Liver (tissue), 10 donors: ENCODE measurements around the gene CST7. TPM values are rescaled to one million over a fixed set of nuclear protein-coding genes. Genes with fewer than 3 reads are reported as not detected.
A peak's percentile ranks its signal among the peaks of the same experiment; 100 is the strongest.

Source experiments
- DNase-seq: peaks from one replicate; pipeline ENCODE4 v3.0.0-alpha.2; 2017; ENCODE audit warnings: low spot score
- H3K27ac ChIP-seq, 2 donors: one replicate each; pipeline ENCODE4 v1.7.0; 2013; ENCODE audit warnings: inconsistent platforms in 2 of 2, low read length in 2 of 2, control low read depth in 1 of 2, low read depth in 1 of 2, mild to moderate bottlenecking in 1 of 2
- H3K27me3 ChIP-seq, 4 donors: one replicate each; pipeline versions ENCODE4 v1.6.1 to v1.7.0; 2013; ENCODE audit warnings: low read length in 3 of 4, inconsistent platforms in 1 of 4, mild to moderate bottlenecking in 1 of 4, moderate library complexity in 1 of 4; ENCODE audit not compliant: control insufficient read depth in 4 of 4, insufficient read depth in 4 of 4
- H3K36me3 ChIP-seq, 4 donors: one replicate each; pipeline versions ENCODE4 v1.6.1 to v1.7.0; 2013; ENCODE audit warnings: low read length in 3 of 4, mild to moderate bottlenecking in 3 of 4, low read depth in 1 of 4, moderate library complexity in 1 of 4; ENCODE audit not compliant: control insufficient read depth in 4 of 4, insufficient read depth in 3 of 4
- H3K4me1 ChIP-seq, 4 donors: one replicate each; pipeline versions ENCODE4 v1.6.1 to v1.7.0; 2013; ENCODE audit warnings: low read length in 3 of 4, mild to moderate bottlenecking in 3 of 4, moderate library complexity in 1 of 4; ENCODE audit not compliant: control insufficient read depth in 4 of 4, insufficient read depth in 4 of 4
- H3K4me3 ChIP-seq, 3 donors: one replicate each; pipeline versions ENCODE4 v1.6.1 to v1.7.0; 2013; ENCODE audit warnings: low read length in 3 of 3, control low read depth in 1 of 3, low read depth in 1 of 3, mild to moderate bottlenecking in 1 of 3
- H3K9ac ChIP-seq, 2 donors: one replicate each; pipeline ENCODE4 v1.7.0; 2013; ENCODE audit warnings: low read length in 2 of 2, mild to moderate bottlenecking in 2 of 2, moderate library complexity in 2 of 2, control low read depth in 1 of 2, low read depth in 1 of 2
- H3K9me3 ChIP-seq, 4 donors: one replicate each; pipeline versions ENCODE4 v1.6.1 to v1.7.0; 2013; ENCODE audit warnings: low read length in 3 of 4; ENCODE audit not compliant: control insufficient read depth in 4 of 4
- GABPA ChIP-seq, 2 donors: IDR thresholded peaks in 1 of 2; conservative IDR thresholded peaks in 1 of 2; 2 replicates each; pipeline ENCODE4 v1.6.1; 2016; ENCODE audit warnings: antibody characterized with exemption in 2 of 2, mild to moderate bottlenecking in 1 of 2, moderate library complexity in 1 of 2
- JUND ChIP-seq, 2 donors: IDR thresholded peaks; 2 replicates each; pipeline ENCODE4 v1.6.1; 2016; ENCODE audit warnings: antibody characterized with exemption in 2 of 2
- RXRA ChIP-seq, 2 donors: IDR thresholded peaks; 2 replicates each; pipeline ENCODE4 v1.6.1; 2017 to 2018; ENCODE audit warnings: antibody characterized with exemption in 2 of 2, mild to moderate bottlenecking in 1 of 2
- YY1 ChIP-seq: IDR thresholded peaks from 2 replicates; pipeline ENCODE4 v1.6.1; 2016; ENCODE audit warnings: antibody characterized with exemption, mild to moderate bottlenecking
- ZBTB33 ChIP-seq: IDR thresholded peaks from 2 replicates; pipeline ENCODE4 v1.6.1; 2016; ENCODE audit warnings: antibody characterized with exemption
- WGBS: extraction: QIAGEN DNeasy Blood & Tissue Kit; methylation state at CpG from one replicate; pipeline ENCODE4 v1.1.7; 2013; 5-methylcytosine and 5-hydroxymethylcytosine counted together
- polyA plus RNA-seq, 2 donors: library from polyadenylated mRNA; stranded (reverse) in 1 of 2; unstranded in 1 of 2; fragments of 200-250 nt in 1 of 2; fragments of >200 nt in 1 of 2; fragmentation: Nextera tagmentation in 1 of 2; extraction: Ambion mirVana in 1 of 2; gene quantifications; one replicate each; pipeline versions ENCODE4 v1.2.1 to v1.2.3, GENCODE V29; 2013 to 2015
- small RNA-seq: library from RNA; depleted of rRNA; stranded (forward); fragments of <200 nt; gene quantifications from one replicate; pipeline ENCODE3, GENCODE V24; 2014
- total RNA-seq, 2 donors: library from RNA; depleted of rRNA; stranded (reverse); fragments of >200 nt; gene quantifications; one replicate each; pipeline ENCODE4 v1.2.3, GENCODE V29; 2014
- donor health status: healthy.
- donor health status: healthy.
- donor health status: healthy.
- donor health status: healthy.
- donor health status: healthy.

CST7 gene
- total and polyA plus RNA-seq, 4 donors: 1.5 to 15.1 (median 2.7) TPM

- no peak for TF ChIP-seq ZBTB33
Observed at GRCh38 chr20:25006431-25007167, 57.5 kb downstream of the CST7 start (continued).

GRCh38 chr20:25007491-25008305, 58.6 kb downstream of the CST7 start:
- no peak overlapping the region for H3K9ac ChIP-seq
- 96% methylated on average over 22 of the region's 22 CpGs for WGBS
- TF ChIP-seq JUND (IDR thresholded peaks at IDR 0.05): no peak
- no peak for TF ChIP-seq YY1
- H3K27ac ChIP-seq: no peak overlapping the region
- no peaks in the 10 kb centered on the region for H3K9me3 ChIP-seq
- H3K36me3 ChIP-seq: no peaks in the 10 kb centered on the region
- no peaks in the 10 kb centered on the region for H3K27me3 ChIP-seq
- H3K4me3 ChIP-seq: no peak overlapping the region
- peaks cover 11 to 44% (median 30%) of the 10 kb centered on the region in 4 donors for H3K4me1 ChIP-seq
- DNase-seq: no peak

GRCh38 chr20:25008388-25009217, 59.5 kb downstream of the CST7 start:
- TF ChIP-seq RXRA (IDR thresholded peaks at IDR 0.05) (peak in 1 of 2 donors; percentile 55), GABPA (IDR thresholded peaks at IDR 0.05 in 1 of 2, conservative IDR thresholded peaks at IDR 0.05 in 1 of 2) (no peak)
- no peak overlapping the region for H3K9ac ChIP-seq
- no peaks in the 10 kb centered on the region for H3K9me3 ChIP-seq
- H3K4me1 ChIP-seq: peaks cover 11 to 46% (median 32%) of the 10 kb centered on the region in 4 donors
- WGBS: 61% methylated on average over 11 of the region's 11 CpGs
- no peaks in the 10 kb centered on the region for H3K27me3 ChIP-seq
- no peak overlapping the region for H3K4me3 ChIP-seq
- DNase-seq: no peak
- no peak overlapping the region for H3K27ac ChIP-seq
- no peaks in the 10 kb centered on the region for H3K36me3 ChIP-seq

Small RNAs within 50 kb of the gene (small RNA-seq; reads per million reads assigned to genes)
- not detected for gene RNU6-1257P

Other genes with a start within 250 kb of the CST7 start
- gene APMAP, start 43.5 kb downstream of the CST7 start, total RNA-seq: 100 to 1,000 TPM; 132 to 378 TPM
- 100 to 1,000 TPM; 210 to 257 TPM for gene APMAP, start 43.5 kb downstream of the CST7 start, polyA plus RNA-seq
- gene ACSS1, start 108.9 kb downstream of the CST7 start, total RNA-seq: 10 to 100 TPM; 37.2 to 87.5 TPM
- gene ACSS1, start 108.9 kb downstream of the CST7 start, polyA plus RNA-seq: 1 to 10 TPM; 5.3 to 7.1 TPM
- gene VSX1, start 132.9 kb downstream of the CST7 start, total RNA-seq: under 1 TPM in 1 of 2 donors, not detected in 1; 0.08 TPM
- under 1 TPM in 1 of 2 donors, not detected in 1; 0.03 TPM for gene VSX1, start 132.9 kb downstream of the CST7 start, polyA plus RNA-seq
- 10 to 100 TPM; 19.0 to 29.7 TPM for gene ENTPD6, start 246.4 kb downstream of the CST7 start, total RNA-seq
- 10 to 100 TPM; 14.9 to 29.9 TPM for gene ENTPD6, start 246.4 kb downstream of the CST7 start, polyA plus RNA-seq